Stimulated activated naive CD8-positive, alpha-beta T cell treated with anti-CD3 and anti-CD28 coated beads, Interleukin-15, Interleukin-2, amounts not matched to agents 100 ng/mL and 50 ng/mL, for 24 hours (primary cell): ENCODE measurements around the gene HBE1.

Source experiments
- H3K27ac Mint-ChIP-seq: one replicate; pipeline ENCODE4 v1.8.0; 2021; ENCODE audit warnings: mild to moderate bottlenecking, mixed read lengths
- H3K27me3 Mint-ChIP-seq: one replicate; pipeline ENCODE4 v1.8.0; 2021; ENCODE audit warnings: mixed read lengths
- H3K36me3 Mint-ChIP-seq: one replicate; pipeline ENCODE4 v1.8.0; 2021; ENCODE audit warnings: low read depth, mixed read lengths
- H3K4me1 Mint-ChIP-seq: one replicate; pipeline ENCODE4 v1.8.0; 2021; ENCODE audit warnings: low read depth, mixed read lengths
- H3K4me3 Mint-ChIP-seq: one replicate; pipeline ENCODE4 v1.8.0; 2021; ENCODE audit warnings: mild to moderate bottlenecking, mixed read lengths
- H3K9me3 Mint-ChIP-seq: one replicate; pipeline ENCODE4 v1.8.0; 2021; ENCODE audit warnings: mixed read lengths

Gene HBE1

DNA sequence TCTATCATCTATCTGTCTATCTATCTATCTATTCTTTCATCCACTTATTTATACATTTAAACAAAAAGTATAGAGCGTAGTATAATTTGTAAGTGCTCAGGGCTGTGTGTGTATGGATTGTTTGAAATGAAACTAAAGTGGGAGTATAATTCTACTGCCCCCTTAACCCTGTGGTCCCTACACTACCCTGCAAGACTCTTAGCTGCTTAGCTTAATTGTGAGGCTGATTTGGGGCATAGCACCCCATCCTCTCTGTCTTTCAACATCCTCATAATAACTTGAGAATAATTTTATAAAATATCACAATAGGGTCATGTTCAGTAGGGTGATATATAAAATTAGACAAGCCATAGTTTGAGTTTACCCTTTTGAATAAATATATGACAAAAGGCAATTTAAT lies 20.4 kb upstream of the HBE1 start:
- Mint-ChIP-seq H3K27me3 (no peaks in the 10 kb centered on the region), H3K4me1 (no peaks in the 10 kb centered on the region), H3K4me3 (no peak overlapping the region), H3K36me3 (no peaks in the 10 kb centered on the region), H3K27ac (no peak overlapping the region), H3K9me3 (no peaks in the 10 kb centered on the region)

DNA sequence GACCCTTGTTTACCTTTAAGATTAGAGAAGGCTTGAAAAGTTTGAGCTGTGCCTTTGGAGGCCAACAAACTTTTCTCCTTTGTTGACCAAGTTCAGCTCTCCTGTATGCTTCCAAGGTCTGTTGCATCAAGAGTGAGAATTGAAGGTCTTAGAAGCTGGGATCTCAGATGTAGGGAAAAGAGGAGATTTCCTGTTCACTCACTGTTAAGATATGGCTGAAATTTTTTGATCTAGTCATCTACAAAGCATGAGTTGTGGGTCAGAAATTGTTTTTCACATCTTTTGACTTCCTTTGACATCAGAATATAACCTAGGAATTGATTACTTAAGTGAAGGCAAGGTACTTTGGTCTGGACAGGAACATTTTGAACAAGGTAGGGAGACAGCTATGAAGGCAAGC lies 20.0 kb upstream of the HBE1 start:
- no peaks in the 10 kb centered on the region for H3K36me3 Mint-ChIP-seq
- no peak overlapping the region for H3K27ac Mint-ChIP-seq
- no peaks in the 10 kb centered on the region for H3K4me1 Mint-ChIP-seq
- no peaks in the 10 kb centered on the region for H3K9me3 Mint-ChIP-seq
- H3K4me3 Mint-ChIP-seq, result no peak overlapping the region
- no peaks in the 10 kb centered on the region for H3K27me3 Mint-ChIP-seq

DNA sequence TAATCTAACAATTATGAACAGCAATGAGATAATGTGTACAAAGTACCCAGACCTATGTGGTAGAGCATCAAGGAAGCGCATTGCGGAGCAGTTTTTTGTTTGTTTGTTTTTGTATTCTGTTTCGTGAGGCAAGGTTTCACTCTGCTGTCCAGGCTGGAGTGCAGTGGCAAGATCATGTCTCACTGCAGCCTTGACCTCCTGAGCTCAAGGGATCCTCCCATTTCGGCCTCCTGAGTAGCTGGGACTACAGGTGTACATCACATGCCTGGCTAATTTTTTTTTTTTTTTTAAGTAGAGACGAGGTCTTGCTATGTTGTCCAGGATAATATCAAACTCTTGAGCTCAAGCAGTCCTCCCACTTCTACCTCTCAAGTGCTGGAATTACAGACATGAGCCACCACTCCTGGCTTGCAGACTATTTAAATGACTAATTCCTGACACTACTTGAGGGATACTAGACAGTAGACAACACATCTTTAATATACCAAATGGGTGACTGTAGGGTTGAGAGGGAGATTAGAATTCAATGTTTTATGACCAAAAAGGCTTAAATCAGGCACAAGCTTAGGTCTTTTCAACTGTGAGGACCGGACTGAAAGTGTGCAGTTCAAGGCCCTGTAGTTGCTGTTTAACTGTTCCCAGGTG lies 19.3 kb upstream of the HBE1 start:
- H3K27me3 Mint-ChIP-seq, result no peaks in the 10 kb centered on the region
- H3K27ac Mint-ChIP-seq, result no peak overlapping the region
- no peaks in the 10 kb centered on the region for H3K9me3 Mint-ChIP-seq
- H3K36me3 Mint-ChIP-seq, result no peaks in the 10 kb centered on the region
- H3K4me3 Mint-ChIP-seq, result no peak overlapping the region
- no peaks in the 10 kb centered on the region for H3K4me1 Mint-ChIP-seq

DNA sequence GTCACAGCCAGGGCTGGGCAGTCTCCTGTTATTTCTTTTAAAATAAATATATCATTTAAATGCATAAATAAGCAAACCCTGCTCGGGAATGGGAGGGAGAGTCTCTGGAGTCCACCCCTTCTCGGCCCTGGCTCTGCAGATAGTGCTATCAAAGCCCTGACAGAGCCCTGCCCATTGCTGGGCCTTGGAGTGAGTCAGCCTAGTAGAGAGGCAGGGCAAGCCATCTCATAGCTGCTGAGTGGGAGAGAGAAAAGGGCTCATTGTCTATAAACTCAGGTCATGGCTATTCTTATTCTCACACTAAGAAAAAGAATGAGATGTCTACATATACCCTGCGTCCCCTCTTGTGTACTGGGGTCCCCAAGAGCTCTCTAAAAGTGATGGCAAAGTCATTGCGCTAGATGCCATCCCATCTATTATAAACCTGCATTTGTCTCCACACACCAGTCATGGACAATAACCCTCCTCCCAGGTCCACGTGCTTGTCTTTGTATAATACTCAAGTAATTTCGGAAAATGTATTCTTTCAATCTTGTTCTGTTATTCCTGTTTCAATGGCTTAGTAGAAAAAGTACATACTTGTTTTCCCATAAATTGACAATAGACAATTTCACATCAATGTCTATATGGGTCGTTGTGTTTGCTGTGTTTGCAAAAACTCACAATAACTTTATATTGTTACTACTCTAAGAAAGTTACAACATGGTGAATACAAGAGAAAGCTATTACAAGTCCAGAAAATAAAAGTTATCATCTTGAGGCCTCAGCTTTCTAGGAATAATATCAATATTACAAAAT lies 18.6 kb upstream of the HBE1 start:
- H3K36me3 Mint-ChIP-seq, result no peaks in the 10 kb centered on the region
- no peaks in the 10 kb centered on the region for H3K4me1 Mint-ChIP-seq
- H3K27ac Mint-ChIP-seq, result no peak overlapping the region
- H3K27me3 Mint-ChIP-seq, result no peaks in the 10 kb centered on the region
- no peaks in the 10 kb centered on the region for H3K9me3 Mint-ChIP-seq
- H3K4me3 Mint-ChIP-seq, result no peak overlapping the region

DNA sequence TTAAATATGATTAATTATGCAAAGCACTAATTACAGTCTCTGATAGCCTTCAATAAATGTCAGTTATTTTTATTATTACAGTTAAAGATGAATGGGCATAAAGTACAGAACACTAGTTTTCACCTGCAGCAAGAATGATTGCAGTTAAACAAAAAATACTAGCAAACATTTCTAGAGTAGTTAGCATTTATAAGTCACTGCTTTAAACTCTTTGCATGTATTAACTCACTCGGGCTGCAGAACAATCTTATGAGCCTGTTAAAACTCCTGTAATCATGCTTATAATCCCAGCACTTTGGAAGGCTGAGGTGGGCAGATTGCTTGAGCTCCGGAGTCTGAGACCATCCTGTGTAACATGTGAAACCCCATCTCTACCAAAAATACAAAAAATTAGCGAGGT lies 17.2 kb upstream of the HBE1 start:
- Mint-ChIP-seq H3K27ac (no peak overlapping the region), H3K9me3 (no peaks in the 10 kb centered on the region), H3K4me1 (no peaks in the 10 kb centered on the region), H3K27me3 (no peaks in the 10 kb centered on the region), H3K4me3 (no peak overlapping the region), H3K36me3 (no peaks in the 10 kb centered on the region)

DNA sequence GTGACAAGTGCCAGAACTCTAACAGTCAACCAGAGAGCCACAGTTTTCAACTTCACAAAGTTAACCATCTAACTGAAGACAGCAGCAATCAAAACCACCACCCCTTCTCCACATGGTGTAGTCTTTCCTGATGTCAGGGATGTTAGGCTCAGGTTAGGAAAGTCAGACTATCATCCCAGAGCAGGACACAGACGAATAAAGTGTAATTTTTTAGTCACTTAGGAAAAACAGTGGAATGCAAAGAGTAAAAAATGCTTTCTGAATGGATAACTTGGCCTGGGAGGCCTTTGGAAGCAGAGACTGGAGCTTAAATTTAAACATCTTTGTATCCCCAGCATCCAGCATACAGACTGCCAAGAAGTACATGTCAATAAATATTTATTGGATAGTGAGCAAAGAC lies 16.6 kb upstream of the HBE1 start:
- H3K4me3 Mint-ChIP-seq, result no peak overlapping the region
- no peaks in the 10 kb centered on the region for H3K4me1 Mint-ChIP-seq
- no peaks in the 10 kb centered on the region for H3K9me3 Mint-ChIP-seq
- no peaks in the 10 kb centered on the region for H3K27me3 Mint-ChIP-seq
- H3K36me3 Mint-ChIP-seq, result no peaks in the 10 kb centered on the region
- H3K27ac Mint-ChIP-seq, result no peak overlapping the region

DNA sequence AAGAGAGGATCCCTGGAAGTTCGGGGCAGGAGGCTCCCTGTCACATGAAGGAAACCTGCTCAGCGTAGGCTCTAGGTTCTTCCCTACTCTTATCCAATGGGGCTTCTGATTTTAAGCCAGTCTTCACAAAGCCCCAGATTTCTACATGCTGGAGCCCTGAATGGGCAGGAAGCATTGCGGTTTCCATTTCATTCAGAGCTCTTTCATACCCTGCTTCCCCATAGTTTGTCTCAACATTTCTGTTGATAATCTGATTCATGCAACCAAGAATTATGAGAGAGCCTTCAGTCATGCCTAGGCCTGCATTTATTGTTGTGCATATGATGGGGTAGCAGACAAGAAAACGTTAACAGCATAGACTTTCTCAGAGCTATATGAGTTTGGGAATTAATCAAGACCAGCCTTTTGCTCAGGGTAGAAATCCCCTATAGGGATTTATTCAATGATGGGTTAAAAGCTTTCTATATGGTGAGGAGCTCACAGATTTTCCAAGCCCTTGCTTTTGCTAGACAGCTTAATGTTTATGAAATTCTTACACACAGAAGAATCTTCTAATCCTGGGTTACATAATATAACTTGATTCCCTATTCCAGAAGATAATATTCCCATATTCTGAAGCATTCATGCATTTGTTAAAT lies 16.1 kb upstream of the HBE1 start:
- Mint-ChIP-seq H3K27ac (no peak overlapping the region), H3K9me3 (no peaks in the 10 kb centered on the region), H3K27me3 (no peaks in the 10 kb centered on the region), H3K4me1 (no peaks in the 10 kb centered on the region), H3K4me3 (no peak overlapping the region), H3K36me3 (no peaks in the 10 kb centered on the region)

DNA sequence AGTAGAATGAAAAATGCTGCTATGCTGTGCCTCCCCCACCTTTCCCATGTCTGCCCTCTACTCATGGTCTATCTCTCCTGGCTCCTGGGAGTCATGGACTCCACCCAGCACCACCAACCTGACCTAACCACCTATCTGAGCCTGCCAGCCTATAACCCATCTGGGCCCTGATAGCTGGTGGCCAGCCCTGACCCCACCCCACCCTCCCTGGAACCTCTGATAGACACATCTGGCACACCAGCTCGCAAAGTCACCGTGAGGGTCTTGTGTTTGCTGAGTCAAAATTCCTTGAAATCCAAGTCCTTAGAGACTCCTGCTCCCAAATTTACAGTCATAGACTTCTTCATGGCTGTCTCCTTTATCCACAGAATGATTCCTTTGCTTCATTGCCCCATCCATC lies 14.9 kb upstream of the HBE1 start:
- no peaks in the 10 kb centered on the region for H3K9me3 Mint-ChIP-seq
- H3K4me3 Mint-ChIP-seq, result no peak overlapping the region
- peaks cover 3% of the 10 kb centered on the region for H3K27me3 Mint-ChIP-seq
- H3K36me3 Mint-ChIP-seq, result no peaks in the 10 kb centered on the region
- no peaks in the 10 kb centered on the region for H3K4me1 Mint-ChIP-seq
- H3K27ac Mint-ChIP-seq, result no peak overlapping the region

DNA sequence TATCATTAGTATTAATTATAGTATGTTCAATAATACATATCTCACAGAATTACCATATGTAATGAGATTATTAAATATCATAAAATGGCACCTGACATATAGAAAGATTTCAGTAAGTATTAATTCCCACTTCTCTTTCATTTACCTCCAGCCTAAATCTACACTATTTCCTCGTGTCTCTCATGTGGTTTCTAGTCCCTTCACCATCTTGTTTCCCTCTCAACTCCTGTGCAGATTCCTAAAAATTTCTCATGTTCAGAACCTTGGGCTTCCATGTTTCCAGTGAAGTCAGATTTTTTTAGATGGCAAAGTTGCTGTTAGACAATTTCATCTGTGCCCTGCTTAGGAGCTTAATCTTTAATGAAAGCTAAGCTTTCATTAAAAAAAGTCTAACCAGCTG lies 14.1 kb upstream of the HBE1 start:
- no peaks in the 10 kb centered on the region for H3K36me3 Mint-ChIP-seq

DNA sequence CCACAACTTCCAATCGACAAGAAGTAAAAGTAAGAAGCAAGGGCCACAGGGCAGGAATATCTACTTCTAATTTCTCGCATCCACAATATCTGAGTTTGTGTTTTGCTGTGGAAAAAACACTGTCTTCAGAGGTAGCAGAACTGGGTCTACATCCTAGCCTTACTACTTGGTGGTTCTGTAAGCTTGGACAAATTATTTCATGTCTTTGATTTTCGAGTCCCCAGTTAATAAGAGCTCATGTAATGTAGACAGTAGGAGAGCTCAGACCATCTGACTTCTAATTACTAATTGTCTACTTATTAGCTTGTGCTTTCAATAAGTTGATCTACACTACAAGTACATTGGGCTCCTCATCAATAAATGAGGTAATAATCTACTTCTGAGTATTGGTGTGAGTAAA lies 13.3 kb upstream of the HBE1 start:
- Mint-ChIP-seq H3K27ac (no peak overlapping the region), H3K27me3 (peaks cover 3% of the 10 kb centered on the region), H3K4me1 (no peaks in the 10 kb centered on the region), H3K9me3 (no peaks in the 10 kb centered on the region), H3K36me3 (no peaks in the 10 kb centered on the region), H3K4me3 (no peak overlapping the region)

More for the DNA sequence above, 14.1 kb upstream of the HBE1 start:
- no peaks in the 10 kb centered on the region for H3K9me3 Mint-ChIP-seq
- no peak overlapping the region for H3K27ac Mint-ChIP-seq
- no peaks in the 10 kb centered on the region for H3K4me1 Mint-ChIP-seq
- H3K4me3 Mint-ChIP-seq, result no peak overlapping the region
- H3K27me3 Mint-ChIP-seq, result peaks cover 3% of the 10 kb centered on the region

DNA sequence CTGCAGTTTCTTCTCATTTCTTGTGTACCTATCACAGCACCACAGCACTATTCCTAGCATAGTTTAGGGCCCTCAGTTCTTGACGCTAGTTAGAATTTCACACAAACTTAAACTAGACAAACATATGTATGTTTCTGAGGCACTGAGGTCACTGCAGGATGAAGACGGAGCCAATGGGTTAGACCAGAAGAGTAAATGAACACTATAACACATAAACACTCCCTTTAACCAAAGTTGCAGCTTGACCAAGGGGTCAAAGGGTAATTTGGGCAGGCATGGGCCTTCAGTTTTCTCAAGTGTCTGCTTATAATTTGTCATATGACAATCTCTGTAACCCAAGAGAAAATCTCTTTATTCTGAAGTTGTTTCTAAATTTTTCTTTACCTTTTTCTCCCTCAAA lies 12.9 kb upstream of the HBE1 start:
- Mint-ChIP-seq H3K4me3 (no peak overlapping the region), H3K9me3 (no peaks in the 10 kb centered on the region), H3K27me3 (peaks cover 3% of the 10 kb centered on the region), H3K36me3 (no peaks in the 10 kb centered on the region), H3K4me1 (no peaks in the 10 kb centered on the region), H3K27ac (no peak overlapping the region)

DNA sequence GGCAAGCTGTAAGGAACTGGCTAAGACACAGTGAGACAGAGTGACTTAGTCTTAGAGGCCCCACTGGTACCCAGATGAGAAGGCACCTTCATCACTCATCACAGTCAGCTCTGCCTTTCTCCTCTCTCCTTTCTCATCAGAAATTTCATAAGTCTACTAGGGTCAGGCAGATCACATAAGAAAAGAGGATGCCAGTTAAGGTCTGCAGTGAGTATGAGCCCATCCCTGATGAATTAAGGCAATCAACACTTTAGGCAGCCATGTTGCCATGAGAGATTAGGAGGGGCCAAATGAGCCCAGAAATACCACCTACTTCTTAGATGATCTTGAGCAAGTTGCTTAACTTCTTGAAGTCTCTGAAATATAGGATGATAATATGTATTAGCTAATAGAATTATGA lies 11.9 kb upstream of the HBE1 start:
- H3K4me3 Mint-ChIP-seq, result no peak overlapping the region
- H3K4me1 Mint-ChIP-seq, result no peaks in the 10 kb centered on the region
- H3K27me3 Mint-ChIP-seq, result peaks cover 3% of the 10 kb centered on the region
- H3K27ac Mint-ChIP-seq, result no peak overlapping the region
- no peaks in the 10 kb centered on the region for H3K9me3 Mint-ChIP-seq
- no peaks in the 10 kb centered on the region for H3K36me3 Mint-ChIP-seq

DNA sequence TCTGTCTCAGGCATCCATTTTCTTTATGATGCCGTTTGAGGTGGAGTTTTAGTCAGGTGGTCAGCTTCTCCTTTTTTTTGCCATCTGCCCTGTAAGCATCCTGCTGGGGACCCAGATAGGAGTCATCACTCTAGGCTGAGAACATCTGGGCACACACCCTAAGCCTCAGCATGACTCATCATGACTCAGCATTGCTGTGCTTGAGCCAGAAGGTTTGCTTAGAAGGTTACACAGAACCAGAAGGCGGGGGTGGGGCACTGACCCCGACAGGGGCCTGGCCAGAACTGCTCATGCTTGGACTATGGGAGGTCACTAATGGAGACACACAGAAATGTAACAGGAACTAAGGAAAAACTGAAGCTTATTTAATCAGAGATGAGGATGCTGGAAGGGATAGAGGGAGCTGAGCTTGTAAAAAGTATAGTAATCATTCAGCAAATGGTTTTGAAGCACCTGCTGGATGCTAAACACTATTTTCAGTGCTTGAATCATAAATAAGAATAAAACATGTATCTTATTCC lies 10.9 kb upstream of the HBE1 start:
- no peaks in the 10 kb centered on the region for H3K36me3 Mint-ChIP-seq
- H3K27ac Mint-ChIP-seq, result no peak overlapping the region
- H3K27me3 Mint-ChIP-seq, result peaks cover 3% of the 10 kb centered on the region
- no peak overlapping the region for H3K4me3 Mint-ChIP-seq
- H3K4me1 Mint-ChIP-seq, result no peaks in the 10 kb centered on the region
- no peaks in the 10 kb centered on the region for H3K9me3 Mint-ChIP-seq

DNA sequence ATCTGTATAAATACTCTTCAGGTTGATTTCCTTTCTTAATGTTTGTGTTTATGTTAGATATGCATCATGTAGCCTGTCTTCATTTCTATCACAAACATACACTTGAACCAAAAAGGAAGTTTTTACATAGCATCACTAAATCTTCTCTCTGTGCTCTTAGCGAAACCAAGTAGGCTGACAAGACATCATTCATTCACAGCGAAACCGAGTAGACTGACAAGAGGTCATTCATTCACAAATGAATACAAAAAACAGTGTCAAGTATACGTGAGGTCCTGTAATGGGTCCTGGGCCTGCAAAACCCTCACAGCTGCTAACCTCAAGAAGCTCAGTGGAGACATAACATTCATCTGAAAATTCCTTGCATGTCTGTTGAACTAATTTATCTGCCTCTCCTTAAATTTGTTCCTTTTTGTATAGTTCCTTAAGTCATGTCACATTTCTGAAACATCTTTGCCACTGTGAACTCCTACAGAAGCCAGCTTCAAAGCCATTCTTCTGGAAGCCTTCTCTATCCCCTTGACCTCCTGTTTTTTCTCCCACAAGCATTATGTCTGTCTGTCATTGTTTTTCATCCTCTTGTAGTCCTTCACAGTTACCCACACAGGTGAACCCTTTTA lies 9.8 kb upstream of the HBE1 start:
- Mint-ChIP-seq H3K9me3 (no peaks in the 10 kb centered on the region), H3K36me3 (no peaks in the 10 kb centered on the region), H3K27ac (no peak overlapping the region), H3K4me1 (no peaks in the 10 kb centered on the region), H3K27me3 (peaks cover 3% of the 10 kb centered on the region), H3K4me3 (no peak overlapping the region)

DNA sequence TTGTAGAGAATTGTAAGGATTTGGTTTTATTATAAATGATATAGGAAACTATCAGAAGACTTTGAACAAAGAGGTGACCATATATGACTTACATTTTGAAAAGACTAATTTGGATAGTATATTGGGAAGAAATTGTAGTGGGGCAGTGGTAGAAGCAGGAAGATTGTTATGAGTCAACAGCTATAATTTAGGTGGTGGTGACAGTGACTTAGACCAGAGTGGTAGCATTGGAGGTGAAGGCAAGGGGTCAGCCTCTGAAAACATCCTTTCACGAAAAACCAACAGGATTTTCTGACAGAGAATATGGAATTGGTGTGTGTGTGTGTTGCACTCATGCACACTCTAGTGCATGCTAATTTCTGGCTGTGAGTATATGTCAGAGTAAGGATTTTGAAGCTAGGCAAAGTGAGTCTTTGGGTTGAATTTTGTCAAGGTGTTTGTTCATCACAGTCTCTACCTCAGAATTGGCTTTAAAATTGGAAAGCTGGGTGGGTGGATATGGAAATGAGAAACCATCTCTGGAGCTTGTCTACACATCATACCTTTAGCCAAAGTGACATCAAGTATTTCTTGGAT lies 8.2 kb upstream of the HBE1 start:
- Mint-ChIP-seq H3K4me1 (no peaks in the 10 kb centered on the region), H3K27me3 (peaks cover 3% of the 10 kb centered on the region), H3K27ac (no peak overlapping the region), H3K9me3 (no peaks in the 10 kb centered on the region), H3K36me3 (no peaks in the 10 kb centered on the region), H3K4me3 (no peak overlapping the region)
